LNCAP (cell line): ENCODE measurements around the gene GNA12.

ENCODE experiments used
- CTCF ChIP-seq: fragments of 450-650 bp; IDR thresholded peaks from 2 replicates; pipeline ENCODE4 v1.5.1; 2017; ENCODE audit warnings: mild to moderate bottlenecking

GNA12 gene

GRCh38 chr7:2700141-2700850, 143.8 kb downstream of the GNA12 start:
- no peak for TF ChIP-seq CTCF

GRCh38 chr7:2699289-2699620, 144.9 kb downstream of the GNA12 start:
- no peak for TF ChIP-seq CTCF

- TF ChIP-seq CTCF: no peak
Measured at GRCh38 chr7:2698581-2699288, 145.4 kb downstream of the GNA12 start.

- TF ChIP-seq CTCF: no peak
Measured at GRCh38 chr7:2692543-2692942, 151.6 kb downstream of the GNA12 start.

- TF ChIP-seq CTCF: no peak
Measured at GRCh38 chr7:2691011-2691707, 152.9 kb downstream of the GNA12 start.

- no peak for TF ChIP-seq CTCF
Measured at GRCh38 chr7:2689951-2690705, 154.0 kb downstream of the GNA12 start.

- TF ChIP-seq CTCF: no peak
Measured at GRCh38 chr7:2689343-2689847, 154.7 kb downstream of the GNA12 start.
